Loucy (cell line): ENCODE results near the gene NR2F2.

Experiments
- EZH2phosphoT487 ChIP-seq: fragments of 200-600 bp; IDR thresholded peaks from 2 replicates; pipeline ENCODE4 v1.6.1; 2018; ENCODE audit warnings: antibody characterized with exemption, mild to moderate bottlenecking, moderate library complexity, borderline replicate concordance
- TF ChIP-seq, protein P1 (sequence below): fragments of 200-600 bp; sonication (generic); conservative IDR thresholded peaks from 2 replicates; pipeline ENCODE4 v1.5.1; 2014; ENCODE audit warnings: mild to moderate bottlenecking, antibody characterized with exemption, low read length

DNA sequence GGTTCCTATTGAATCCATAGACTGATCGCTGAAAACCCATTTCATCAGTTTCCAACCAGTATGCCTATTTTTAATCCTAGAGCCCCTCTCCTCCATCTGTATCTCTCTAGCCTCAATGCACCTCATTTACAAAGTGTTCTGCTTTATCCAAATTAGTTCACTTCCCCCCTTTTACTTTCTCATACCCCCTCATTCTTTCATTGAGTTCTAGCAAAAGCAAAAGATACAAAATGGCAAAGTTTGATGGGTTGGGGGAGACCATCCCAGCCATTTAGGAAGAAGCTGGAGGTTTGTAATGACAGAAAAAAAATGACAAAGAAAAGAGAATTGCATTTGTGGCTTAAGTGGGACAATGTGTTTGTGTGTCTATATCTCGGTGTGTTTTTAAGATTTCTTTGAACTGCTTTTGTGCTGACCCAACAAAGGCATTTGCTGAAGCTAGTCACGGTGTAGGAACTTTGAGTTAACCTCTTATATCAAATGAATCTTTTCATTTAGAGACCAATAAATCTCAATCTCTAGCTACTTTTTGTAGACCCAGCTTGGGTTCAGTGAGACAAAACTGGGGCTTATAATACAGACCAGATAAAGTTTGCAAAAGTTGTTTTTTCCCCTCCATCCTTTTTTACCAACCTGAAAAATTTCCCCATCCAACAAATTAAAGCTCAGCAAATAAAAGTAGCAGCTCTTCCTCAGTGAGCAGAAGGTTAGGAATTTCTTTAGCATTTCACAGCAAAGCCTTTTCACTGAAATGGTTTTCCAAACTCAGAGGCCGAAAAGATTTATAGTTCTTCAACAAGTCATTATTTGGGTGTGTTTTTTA is 18.7 kb downstream of the NR2F2 start:
- TF ChIP-seq, protein P1, sequence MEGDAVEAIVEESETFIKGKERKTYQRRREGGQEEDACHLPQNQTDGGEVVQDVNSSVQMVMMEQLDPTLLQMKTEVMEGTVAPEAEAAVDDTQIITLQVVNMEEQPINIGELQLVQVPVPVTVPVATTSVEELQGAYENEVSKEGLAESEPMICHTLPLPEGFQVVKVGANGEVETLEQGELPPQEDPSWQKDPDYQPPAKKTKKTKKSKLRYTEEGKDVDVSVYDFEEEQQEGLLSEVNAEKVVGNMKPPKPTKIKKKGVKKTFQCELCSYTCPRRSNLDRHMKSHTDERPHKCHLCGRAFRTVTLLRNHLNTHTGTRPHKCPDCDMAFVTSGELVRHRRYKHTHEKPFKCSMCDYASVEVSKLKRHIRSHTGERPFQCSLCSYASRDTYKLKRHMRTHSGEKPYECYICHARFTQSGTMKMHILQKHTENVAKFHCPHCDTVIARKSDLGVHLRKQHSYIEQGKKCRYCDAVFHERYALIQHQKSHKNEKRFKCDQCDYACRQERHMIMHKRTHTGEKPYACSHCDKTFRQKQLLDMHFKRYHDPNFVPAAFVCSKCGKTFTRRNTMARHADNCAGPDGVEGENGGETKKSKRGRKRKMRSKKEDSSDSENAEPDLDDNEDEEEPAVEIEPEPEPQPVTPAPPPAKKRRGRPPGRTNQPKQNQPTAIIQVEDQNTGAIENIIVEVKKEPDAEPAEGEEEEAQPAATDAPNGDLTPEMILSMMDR = no peak
- no peak for TF ChIP-seq EZH2phosphoT487
